HT-29 (cell line): Measurements from ENCODE around the gene TSEN15. TPM values are rescaled to one million over a fixed set of nuclear protein-coding genes. Genes with fewer than 3 reads are reported as not detected.

Experiments used
- DNase-seq: peaks from one replicate; pipeline ENCODE4 v3.0.0-alpha.2; 2015; ENCODE audit warnings: low spot score
- total RNA-seq: library from RNA; depleted of rRNA; stranded (reverse); fragments of >200 nt; shearing (Covaris generic); gene quantifications from 2 replicates; pipeline ENCODE4 v1.2.3, GENCODE V29; 2014; rRNA removed

The TSEN15 gene
- total RNA-seq, result 32.3 and 33.4 TPM in 2 replicates

GRCh38 chr1:184051485-184052193, at the start of gene TSEN15:
Gene TSEN15 (plus strand): TSS chr1:184051730. CDS start chr1:184051756, 26 bp downstream.
- peak; percentile 81 for DNase-seq

- peak; percentile 52 for DNase-seq
These were observed 49.5 kb upstream of the TSEN15 start for GRCh38 chr1:184002071-184002470.

- DNase-seq, result no peak
These were observed 46.6 kb upstream of the TSEN15 start for GRCh38 chr1:184004935-184005334.

GRCh38 chr1:184005506-184005905, 46.0 kb upstream of the TSEN15 start:
- DNase-seq, result no peak

GRCh38 chr1:184010788-184011187, 40.7 kb upstream of the TSEN15 start:
- no peak for DNase-seq

- DNase-seq, result no peak
These were observed 39.3 kb upstream of the TSEN15 start for GRCh38 chr1:184012187-184012586.

- DNase-seq, result no peak
These were observed 37.3 kb upstream of the TSEN15 start for GRCh38 chr1:184014271-184014670.

- no peak for DNase-seq
These were observed 35.4 kb upstream of the TSEN15 start for GRCh38 chr1:184016169-184016568.

- no peak for DNase-seq
These were observed 34.2 kb upstream of the TSEN15 start for GRCh38 chr1:184017306-184017705.

GRCh38 chr1:184018622-184019021, 32.9 kb upstream of the TSEN15 start:
- DNase-seq, result no peak

- no peak for DNase-seq
These were observed 32.5 kb upstream of the TSEN15 start for GRCh38 chr1:184019069-184019468.

GRCh38 chr1:184019506-184019905, 32.0 kb upstream of the TSEN15 start:
- no peak for DNase-seq

GRCh38 chr1:184020328-184020727, 31.2 kb upstream of the TSEN15 start:
- no peak for DNase-seq

GRCh38 chr1:184020855-184021254, 30.7 kb upstream of the TSEN15 start:
- DNase-seq, result no peak

GRCh38 chr1:184021728-184022127, 29.8 kb upstream of the TSEN15 start:
- no peak for DNase-seq

GRCh38 chr1:184022668-184023067, 28.9 kb upstream of the TSEN15 start:
- DNase-seq, result no peak

- no peak for DNase-seq
These were observed 28.4 kb upstream of the TSEN15 start for GRCh38 chr1:184023171-184023570.

GRCh38 chr1:184025242-184025675, 26.3 kb upstream of the TSEN15 start:
- no peak for DNase-seq

- DNase-seq, result no peak
These were observed 23.5 kb upstream of the TSEN15 start for GRCh38 chr1:184027826-184028695.

GRCh38 chr1:184028854-184029623, 22.5 kb upstream of the TSEN15 start:
- peak; percentile 11 for DNase-seq

GRCh38 chr1:184030433-184031091, 21.0 kb upstream of the TSEN15 start:
- no peak for DNase-seq

- DNase-seq, result no peak
These were observed 20.5 kb upstream of the TSEN15 start for GRCh38 chr1:184031092-184031408.
